SJSA1 (cell line): Measurements from ENCODE around the gene GFI1B. TPM values are rescaled to one million over a fixed set of nuclear protein-coding genes. Genes with fewer than 3 reads are reported as not detected.
"Not testable (repeated sequence)": the region's sequence is repeated elsewhere in the genome, so short reads cannot be mapped to it uniquely, and the experiment has no call there.

ENCODE experiments used
- DNase-seq, 2 experiments: peaks; one replicate each; pipeline ENCODE4 v3.0.0-alpha.2; 2015 to 2020; ENCODE audit warnings: low spot score in 2 of 2, low read depth in 1 of 2
- H3K27ac ChIP-seq: fragments of 250-450 bp; sonication (Bioruptor Pico); 2 replicates; pipeline ENCODE4 v1.5.1; 2020; ENCODE audit warnings: mild to moderate bottlenecking, moderate library complexity
- H3K27me3 ChIP-seq: fragments of 250-450 bp; sonication (Bioruptor Pico); replicated peaks from 2 replicates; pipeline ENCODE4 v1.5.1; 2020; ENCODE audit warnings: mild to moderate bottlenecking, moderate library complexity
- H3K36me3 ChIP-seq: fragments of 250-450 bp; sonication (Bioruptor Pico); 2 replicates; pipeline ENCODE4 v1.5.1; 2020; ENCODE audit warnings: mild to moderate bottlenecking
- H3K4me1 ChIP-seq: fragments of 250-450 bp; sonication (Bioruptor Pico); replicated peaks from 2 replicates; pipeline ENCODE4 v1.6.1; 2021; ENCODE audit warnings: mild to moderate bottlenecking
- H3K4me3 ChIP-seq: fragments of 250-450 bp; sonication (Bioruptor Pico); 2 replicates; pipeline ENCODE4 v1.5.1; 2020; ENCODE audit warnings: mild to moderate bottlenecking
- H3K9me3 ChIP-seq: fragments of 250-450 bp; sonication (Bioruptor Pico); replicated peaks from 2 replicates; pipeline ENCODE4 v1.5.1; 2020; ENCODE audit warnings: mild to moderate bottlenecking
- total RNA-seq: library from RNA; depleted of rRNA; stranded (reverse); fragments of >200 nt; shearing (Covaris generic); gene quantifications from 2 replicates; pipeline ENCODE4 v1.2.3, GENCODE V29; 2014

Gene GFI1B
- total RNA-seq, 1 experiment from 2014 or later = 0.05 TPM

GRCh38 chr9:132978112-132978450, 413 bp upstream of the GFI1B start:
- no peak overlapping the region for H3K27ac ChIP-seq
- no peaks in the 10 kb centered on the region for H3K9me3 ChIP-seq
- no peaks in the 10 kb centered on the region for H3K36me3 ChIP-seq
- DNase-seq = no peak
- peaks cover 26% of the 10 kb centered on the region for H3K27me3 ChIP-seq
- no peaks in the 10 kb centered on the region for H3K4me1 ChIP-seq
- no peak overlapping the region for H3K4me3 ChIP-seq

- no peak overlapping the region for H3K4me3 ChIP-seq
- DNase-seq = no peak
- H3K4me1 ChIP-seq = no peaks in the 10 kb centered on the region
- no peak overlapping the region for H3K27ac ChIP-seq
- no peaks in the 10 kb centered on the region for H3K36me3 ChIP-seq
- peaks cover 33% of the 10 kb centered on the region for H3K27me3 ChIP-seq
- no peaks in the 10 kb centered on the region for H3K9me3 ChIP-seq
Measured at GRCh38 chr9:132980157-132980556, 1.7 kb downstream of the GFI1B start.

GRCh38 chr9:132982458-132982857, 4.0 kb downstream of the GFI1B start:
- Histone ChIP-seq H3K4me3 (no peak overlapping the region), H3K36me3 (no peaks in the 10 kb centered on the region), H3K27me3 (peaks cover 49% of the 10 kb centered on the region), H3K9me3 (no peaks in the 10 kb centered on the region), H3K4me1 (no peaks in the 10 kb centered on the region), H3K27ac (no peak overlapping the region)
- DNase-seq = no peak

- Histone ChIP-seq H3K4me1 (no peaks in the 10 kb centered on the region), H3K27ac (no peak overlapping the region), H3K4me3 (no peak overlapping the region), H3K9me3 (no peaks in the 10 kb centered on the region), H3K27me3 (peaks cover 43% of the 10 kb centered on the region), H3K36me3 (no peaks in the 10 kb centered on the region)
- DNase-seq = no peak
Measured at GRCh38 chr9:132983491-132984201, 5.2 kb downstream of the GFI1B start.

DNA sequence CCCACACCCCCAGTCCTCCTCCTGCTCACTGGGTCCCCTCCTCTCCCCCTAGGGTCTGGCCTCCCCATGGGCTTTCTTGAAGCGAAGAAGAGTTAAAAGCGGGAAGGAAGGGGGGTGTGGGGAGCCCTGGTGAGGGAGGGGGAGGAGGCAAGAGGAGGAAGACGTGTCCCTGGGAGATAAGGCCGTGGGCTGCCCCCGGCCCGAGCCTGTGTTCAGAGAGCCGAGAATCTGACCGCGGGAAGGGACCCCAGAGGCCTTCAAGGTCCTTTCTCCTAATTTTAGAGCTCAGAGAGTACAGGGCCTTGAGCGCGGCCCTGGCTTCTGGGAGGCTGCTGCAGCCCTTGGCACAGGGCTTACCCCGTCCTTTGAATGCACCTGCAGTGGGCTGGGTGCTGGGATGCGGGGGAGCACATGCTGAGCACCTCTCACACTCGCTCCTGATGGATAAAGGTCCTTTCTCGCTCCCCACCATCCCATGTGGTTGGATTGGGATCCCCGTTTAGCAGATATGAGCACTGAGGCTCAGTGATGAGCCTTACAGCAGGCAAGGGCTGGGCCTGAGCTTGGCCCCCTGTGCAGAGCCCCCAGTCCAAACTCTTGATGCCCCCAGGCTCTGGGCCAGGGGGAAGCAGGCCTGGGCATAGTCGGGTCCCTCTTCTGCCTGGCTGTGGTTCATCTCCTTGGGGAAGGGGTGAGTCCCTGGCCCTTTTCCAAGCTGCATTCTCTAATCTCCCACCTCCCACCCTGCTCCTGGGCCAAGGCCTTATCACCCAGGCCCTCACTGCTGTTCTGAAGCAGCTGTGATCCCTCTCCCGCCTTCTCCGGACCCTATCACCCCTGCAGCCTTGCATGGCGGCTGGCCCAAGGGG, 5.9 kb downstream of the GFI1B start:
- peaks cover 40% of the 10 kb centered on the region; the same call in 1 of the 2 replicates for H3K27me3 ChIP-seq
- no peaks in the 10 kb centered on the region for H3K4me1 ChIP-seq
- DNase-seq = no peak
- no peak overlapping the region for H3K27ac ChIP-seq
- H3K36me3 ChIP-seq = no peaks in the 10 kb centered on the region
- no peaks in the 10 kb centered on the region for H3K9me3 ChIP-seq
- no peak overlapping the region for H3K4me3 ChIP-seq

GRCh38 chr9:132985071-132985350, 6.5 kb downstream of the GFI1B start:
- H3K4me1 ChIP-seq = no peaks in the 10 kb centered on the region
- H3K36me3 ChIP-seq = no peaks in the 10 kb centered on the region
- peaks cover 38% of the 10 kb centered on the region; the same call in 1 of the 2 replicates for H3K27me3 ChIP-seq
- no peaks in the 10 kb centered on the region for H3K9me3 ChIP-seq
- DNase-seq = no peak
- no peak overlapping the region for H3K27ac ChIP-seq
- no peak overlapping the region for H3K4me3 ChIP-seq

DNA sequence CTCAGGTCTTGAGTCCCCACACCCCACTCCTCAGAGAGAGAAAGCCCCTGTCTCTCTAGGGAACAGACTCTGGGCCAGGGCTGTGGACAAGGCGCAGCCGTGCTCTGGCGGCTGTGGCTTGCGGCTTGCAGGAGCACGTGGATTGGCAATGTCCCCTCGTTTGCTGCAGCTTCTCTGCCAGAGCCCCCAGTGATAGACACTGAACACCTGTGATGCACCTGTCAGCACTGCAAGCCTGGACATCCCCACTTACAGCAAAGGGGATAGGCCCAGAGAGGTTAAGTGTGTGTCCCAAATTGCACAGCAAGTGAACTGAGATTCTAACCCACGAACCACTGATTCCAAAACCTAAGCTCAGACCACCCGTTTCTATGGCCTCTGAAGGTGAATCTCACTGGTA, 7.0 kb downstream of the GFI1B start:
- Histone ChIP-seq H3K9me3 (no peaks in the 10 kb centered on the region), H3K27me3 (peaks cover 39% of the 10 kb centered on the region; the same call in 1 of the 2 replicates), H3K4me1 (no peaks in the 10 kb centered on the region), H3K27ac (no peak overlapping the region), H3K36me3 (no peaks in the 10 kb centered on the region), H3K4me3 (no peak overlapping the region)
- no peak for DNase-seq

- Histone ChIP-seq H3K4me3 (no peak overlapping the region), H3K9me3 (no peaks in the 10 kb centered on the region), H3K36me3 (no peaks in the 10 kb centered on the region), H3K4me1 (no peaks in the 10 kb centered on the region), H3K27me3 (peaks cover 37% of the 10 kb centered on the region; the same call in 1 of the 2 replicates), H3K27ac (no peak overlapping the region)
- no peak for DNase-seq
Measured at GRCh38 chr9:132986114-132986513, 7.6 kb downstream of the GFI1B start.

DNA sequence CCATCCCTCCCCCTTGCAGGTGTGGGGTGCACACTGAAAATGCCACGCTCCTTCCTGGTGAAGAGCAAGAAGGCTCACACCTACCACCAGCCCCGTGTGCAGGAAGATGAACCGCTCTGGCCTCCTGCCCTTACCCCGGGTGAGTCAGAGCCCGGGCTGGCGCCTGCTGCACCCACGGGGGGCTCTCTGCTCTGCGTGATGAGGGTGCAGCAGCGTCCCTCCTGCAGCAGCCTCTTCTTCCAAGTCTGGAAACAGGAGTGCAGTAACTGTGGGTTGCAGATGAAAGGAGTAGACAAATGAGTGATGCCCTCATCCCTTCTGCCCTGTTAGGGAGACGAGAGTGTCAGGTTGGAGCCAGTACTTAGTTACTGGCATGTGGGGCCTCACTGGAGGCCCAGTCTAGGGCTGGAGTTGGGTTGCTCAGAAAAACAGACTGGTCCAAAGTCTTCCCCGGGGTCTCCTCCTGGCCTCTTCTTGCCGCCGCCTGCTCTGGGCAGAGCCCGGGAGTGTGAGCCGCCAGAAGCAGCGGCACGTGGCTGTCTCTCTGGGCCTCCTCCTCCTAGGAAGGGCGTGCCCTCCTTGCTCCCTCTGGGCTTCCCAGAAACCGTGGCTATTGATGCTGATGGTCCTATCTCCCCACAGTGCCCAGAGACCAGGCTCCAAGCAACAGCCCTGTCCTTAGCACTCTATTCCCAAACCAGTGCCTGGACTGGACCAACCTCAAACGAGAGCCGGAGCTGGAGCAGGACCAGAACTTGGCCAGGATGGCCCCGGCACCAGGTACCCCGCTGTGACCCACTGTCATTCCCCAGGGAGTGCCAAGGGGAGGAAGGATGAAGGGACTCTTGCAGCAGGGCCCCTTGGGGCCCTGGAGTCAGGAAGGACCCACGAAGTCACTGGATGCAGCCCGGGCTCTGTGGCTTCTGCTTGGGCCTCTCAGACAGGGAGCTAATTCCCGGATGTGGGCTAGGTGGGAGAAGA, 8.4 kb downstream of the GFI1B start:
- Histone ChIP-seq H3K27me3 (peaks cover 38% of the 10 kb centered on the region; the same call in 1 of the 2 replicates), H3K4me1 (no peaks in the 10 kb centered on the region), H3K4me3 (no peak overlapping the region), H3K9me3 (no peaks in the 10 kb centered on the region), H3K36me3 (no peaks in the 10 kb centered on the region), H3K27ac (no peak overlapping the region)
- no peak for DNase-seq

DNA sequence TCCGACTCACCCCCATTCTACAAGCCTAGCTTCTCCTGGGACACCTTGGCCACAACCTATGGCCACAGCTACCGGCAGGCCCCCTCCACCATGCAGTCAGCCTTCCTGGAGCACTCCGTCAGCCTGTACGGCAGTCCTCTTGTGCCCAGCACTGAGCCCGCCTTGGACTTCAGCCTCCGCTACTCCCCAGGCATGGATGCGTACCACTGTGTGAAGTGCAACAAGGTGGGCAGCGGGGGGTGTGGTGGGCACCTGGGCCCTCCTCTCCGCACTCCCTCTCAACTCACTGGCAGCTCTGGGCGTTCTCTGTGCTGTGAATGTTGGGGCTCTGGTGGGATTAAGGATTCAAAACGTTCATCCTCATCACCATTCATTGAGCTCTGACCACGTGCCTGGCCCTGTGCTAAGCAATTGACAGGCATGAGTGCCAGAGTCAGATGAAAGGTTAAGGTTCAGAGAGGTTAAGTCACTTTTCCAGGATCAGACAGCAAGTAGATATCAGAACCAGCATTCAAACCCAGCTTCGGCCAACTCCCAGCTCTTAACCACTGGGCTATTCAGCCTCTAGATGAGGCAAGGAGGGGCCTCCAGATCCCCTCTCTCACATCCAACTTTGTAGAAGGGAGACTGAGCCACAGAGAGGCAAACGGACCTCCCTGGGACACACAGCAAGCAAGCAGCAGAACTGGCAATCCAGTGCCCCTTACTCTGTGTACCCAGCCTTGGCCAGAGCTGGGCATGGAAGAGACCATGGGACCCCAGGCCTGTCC, 9.9 kb downstream of the GFI1B start:
- DNase-seq = no peak
- Histone ChIP-seq H3K9me3 (no peaks in the 10 kb centered on the region), H3K36me3 (no peaks in the 10 kb centered on the region), H3K4me1 (no peaks in the 10 kb centered on the region), H3K27me3 (peaks cover 39% of the 10 kb centered on the region; the same call in 1 of the 2 replicates), H3K4me3 (no peak overlapping the region), H3K27ac (no peak overlapping the region)

DNA sequence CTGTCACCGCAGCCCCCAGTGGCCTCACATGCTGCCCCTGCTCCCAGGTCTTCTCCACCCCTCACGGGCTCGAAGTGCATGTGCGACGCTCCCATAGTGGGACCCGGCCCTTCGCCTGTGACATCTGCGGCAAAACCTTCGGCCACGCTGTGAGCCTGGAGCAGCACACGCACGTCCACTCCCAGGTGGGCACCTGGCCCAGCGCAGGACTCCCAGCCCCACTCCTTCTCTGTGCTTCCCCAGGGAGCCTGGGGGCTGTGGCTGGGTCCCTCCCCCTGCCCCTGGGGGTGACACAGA, 10.5 kb downstream of the GFI1B start:
- Histone ChIP-seq H3K4me3 (no peak overlapping the region), H3K36me3 (no peaks in the 10 kb centered on the region), H3K27me3 (peaks cover 37% of the 10 kb centered on the region; the same call in 1 of the 2 replicates), H3K27ac (no peak overlapping the region), H3K9me3 (no peaks in the 10 kb centered on the region), H3K4me1 (no peaks in the 10 kb centered on the region)
- DNase-seq = no peak

DNA sequence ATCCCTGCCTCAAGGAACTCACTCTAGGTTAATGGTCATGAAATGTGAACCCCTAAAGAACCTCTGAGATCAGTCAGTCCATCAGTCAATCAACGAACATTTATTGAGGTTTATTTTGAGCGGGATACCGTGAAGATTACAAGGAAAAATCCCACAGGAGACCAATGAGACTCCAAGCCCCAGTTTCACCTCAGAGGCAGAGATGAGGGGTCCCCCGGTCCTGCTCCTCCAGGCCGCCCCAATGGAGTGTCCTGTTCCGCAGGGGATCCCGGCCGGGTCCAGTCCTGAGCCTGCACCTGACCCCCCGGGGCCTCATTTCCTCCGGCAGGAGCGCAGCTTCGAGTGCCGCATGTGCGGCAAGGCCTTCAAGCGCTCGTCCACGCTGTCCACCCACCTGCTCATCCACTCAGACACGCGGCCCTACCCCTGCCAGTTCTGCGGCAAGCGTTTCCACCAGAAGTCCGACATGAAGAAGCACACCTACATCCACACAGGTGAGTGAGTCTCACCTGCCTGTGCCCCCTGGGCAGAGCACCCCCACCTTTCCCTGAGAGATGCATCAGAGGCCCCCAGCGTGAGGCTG, 11.0 kb downstream of the GFI1B start:
- no peak overlapping the region for H3K27ac ChIP-seq
- no peak for DNase-seq
- H3K4me1 ChIP-seq = no peaks in the 10 kb centered on the region
- peaks cover 42% of the 10 kb centered on the region for H3K27me3 ChIP-seq
- H3K9me3 ChIP-seq = no peaks in the 10 kb centered on the region
- no peak overlapping the region for H3K4me3 ChIP-seq
- H3K36me3 ChIP-seq = no peaks in the 10 kb centered on the region

- not testable (repeated sequence) for H3K4me3 ChIP-seq, H3K9me3 ChIP-seq, DNase-seq, H3K4me1 ChIP-seq, H3K27ac ChIP-seq, H3K36me3 ChIP-seq
- peaks cover 42% of the 10 kb centered on the region for H3K27me3 ChIP-seq
Measured at GRCh38 chr9:132989998-132990557, 11.6 kb downstream of the GFI1B start.
